GM12875 (cell line): Measurements from ENCODE around the gene LRRN2.

Source experiments
- H3K4me3 ChIP-seq: one replicate; pipeline ENCODE4 v1.5.1; 2011; ENCODE audit warnings: low read depth, low read length, control low read depth
- CTCF ChIP-seq: IDR thresholded peaks from 2 replicates; pipeline ENCODE4 v1.5.1; 2011; ENCODE audit warnings: low read depth, mild to moderate bottlenecking, control low read depth, inconsistent platforms, low read length, moderate library complexity, borderline replicate concordance; ENCODE audit not compliant: insufficient read depth

LRRN2 gene

DNA sequence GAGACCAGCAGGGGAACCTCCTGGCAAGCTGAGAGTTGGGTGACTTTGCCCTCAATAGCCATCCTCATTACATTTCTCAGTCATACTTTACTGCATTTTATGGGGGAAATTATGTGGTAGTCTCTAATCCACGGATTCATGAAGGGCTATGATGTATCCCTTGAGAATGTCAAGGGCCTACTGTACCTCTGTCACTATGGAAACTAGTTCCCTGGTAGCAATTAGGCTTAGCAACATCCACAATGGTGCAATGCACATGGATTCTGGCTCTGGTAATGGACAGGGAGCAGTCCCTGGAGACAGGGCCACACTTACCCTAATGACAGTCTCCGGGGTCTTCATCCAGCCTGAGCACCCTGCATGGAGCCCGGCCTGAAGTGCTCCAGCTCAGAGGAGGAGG, 26.5 kb downstream of the LRRN2 start:
- H3K4me3 ChIP-seq, result no peak overlapping the region
- no peak for TF ChIP-seq CTCF

DNA sequence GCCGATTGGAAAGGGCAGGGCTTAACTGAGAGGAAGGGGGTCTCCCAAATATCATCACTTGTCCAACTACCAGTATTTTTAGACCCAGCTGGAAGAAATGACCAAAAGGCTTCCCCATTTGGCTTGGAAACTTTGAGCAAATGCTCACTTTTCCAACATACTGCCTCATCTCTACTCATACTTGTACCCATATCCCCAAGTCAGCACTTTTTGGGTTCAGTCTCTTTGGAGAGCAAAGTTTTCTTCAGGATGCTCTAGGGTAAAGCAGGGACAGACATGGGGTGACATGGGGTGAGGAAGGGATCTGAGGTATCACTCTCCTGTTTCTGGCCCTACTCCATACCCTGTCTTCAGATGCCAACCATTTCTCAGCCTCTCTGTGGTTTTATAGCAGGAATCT, 27.2 kb downstream of the LRRN2 start:
- TF ChIP-seq CTCF, result no peak
- no peak overlapping the region for H3K4me3 ChIP-seq

- no peak for TF ChIP-seq CTCF
- H3K4me3 ChIP-seq, result no peak overlapping the region
Measured at GRCh38 chr1:204653590-204654340, 31.8 kb downstream of the LRRN2 start.

DNA sequence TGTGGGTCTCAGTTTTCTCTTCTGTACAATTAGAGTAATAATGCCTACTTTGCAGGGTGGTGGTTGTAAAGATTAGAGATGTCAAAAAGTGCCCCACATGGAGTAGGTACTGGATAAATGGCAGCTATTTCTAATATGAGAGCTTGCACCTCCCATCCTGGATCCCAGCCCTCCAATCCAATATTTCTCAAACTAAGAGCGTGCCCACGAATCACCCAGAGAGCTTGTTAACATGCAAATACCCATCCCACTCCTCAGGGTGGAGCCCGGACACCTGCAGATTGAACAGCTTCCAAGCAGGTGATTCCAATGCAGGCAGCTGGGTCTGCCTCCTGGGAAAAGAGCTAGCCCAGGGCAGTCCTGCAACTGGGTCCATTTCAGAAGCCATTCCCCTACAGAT, 33.0 kb downstream of the LRRN2 start:
- H3K4me3 ChIP-seq, result no peak overlapping the region
- TF ChIP-seq CTCF, result no peak

GRCh38 chr1:204651843-204652421, 33.6 kb downstream of the LRRN2 start:
- no peak overlapping the region for H3K4me3 ChIP-seq
- no peak for TF ChIP-seq CTCF

- no peak for TF ChIP-seq CTCF
- no peak overlapping the region for H3K4me3 ChIP-seq
Measured at GRCh38 chr1:204650911-204651570, 34.5 kb downstream of the LRRN2 start.
